GM19099 (cell line): ENCODE data around the gene USP6NL.

Source experiments
- POLR2A ChIP-seq: IDR thresholded peaks from 3 replicates; pipeline ENCODE4 v1.6.1; 2011; ENCODE audit warnings: low read depth; ENCODE audit not compliant: insufficient read length; ENCODE audit errors: extremely low read depth

The USP6NL gene

DNA sequence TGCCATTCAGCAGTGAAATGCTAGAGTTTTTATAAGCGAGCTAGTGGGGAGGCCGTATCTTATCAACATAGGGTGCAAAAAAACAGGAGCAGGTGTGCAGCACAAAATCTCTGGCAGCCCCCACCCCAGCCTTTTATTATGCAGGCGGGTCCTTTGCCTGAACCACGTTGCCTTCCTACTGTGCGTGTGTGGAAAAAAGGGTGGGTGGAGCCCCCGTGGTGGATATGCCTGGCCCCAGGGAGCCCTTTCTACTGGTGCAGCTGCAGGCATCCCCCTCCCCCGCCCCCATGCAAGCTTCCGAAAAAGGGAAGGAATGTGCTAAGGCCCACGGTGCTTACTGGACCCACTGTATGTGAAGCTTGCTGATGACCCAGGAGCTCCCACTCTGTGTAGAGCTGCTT, 175.9 kb downstream of the USP6NL start:
- TF ChIP-seq POLR2A, result no peak

DNA sequence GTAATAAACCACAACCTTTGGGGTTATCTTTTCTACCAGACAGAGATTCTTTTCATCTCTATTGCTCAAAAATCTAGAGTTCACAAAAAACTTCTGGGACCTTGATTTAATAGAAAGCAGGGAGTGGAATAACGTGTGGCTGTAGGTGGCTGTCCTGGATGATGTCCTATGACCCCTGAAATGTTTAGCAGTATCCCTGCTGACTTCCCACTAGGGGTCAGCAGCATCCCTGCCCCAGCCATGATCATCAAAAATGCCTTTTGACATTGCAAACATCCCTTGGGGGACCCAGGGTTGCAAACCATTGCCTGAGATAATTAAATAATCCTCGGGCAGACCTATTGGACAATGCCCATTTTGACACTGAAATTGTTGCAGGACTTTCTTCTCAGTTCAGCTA, 177.1 kb downstream of the USP6NL start:
- no peak for TF ChIP-seq POLR2A

DNA sequence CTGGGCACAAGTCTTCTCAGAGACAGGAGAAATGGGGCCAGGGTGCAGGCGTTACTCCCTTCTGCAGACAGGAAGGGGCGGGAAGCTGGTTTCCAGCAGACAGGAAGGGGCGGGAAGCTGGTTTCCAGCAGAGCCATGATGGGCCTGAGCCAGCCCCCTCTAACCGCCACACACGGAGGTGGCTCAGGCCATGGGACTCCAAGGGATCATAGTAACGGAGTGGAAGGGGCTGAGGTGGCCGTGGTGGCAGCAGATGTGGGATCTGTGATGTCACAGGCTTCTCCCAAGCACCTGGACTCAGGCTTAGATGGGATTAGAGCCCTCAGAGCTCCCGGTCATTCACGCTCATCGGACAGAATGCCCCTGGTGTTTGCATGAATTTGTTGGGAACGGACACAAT, 177.8 kb downstream of the USP6NL start:
- no peak for TF ChIP-seq POLR2A

DNA sequence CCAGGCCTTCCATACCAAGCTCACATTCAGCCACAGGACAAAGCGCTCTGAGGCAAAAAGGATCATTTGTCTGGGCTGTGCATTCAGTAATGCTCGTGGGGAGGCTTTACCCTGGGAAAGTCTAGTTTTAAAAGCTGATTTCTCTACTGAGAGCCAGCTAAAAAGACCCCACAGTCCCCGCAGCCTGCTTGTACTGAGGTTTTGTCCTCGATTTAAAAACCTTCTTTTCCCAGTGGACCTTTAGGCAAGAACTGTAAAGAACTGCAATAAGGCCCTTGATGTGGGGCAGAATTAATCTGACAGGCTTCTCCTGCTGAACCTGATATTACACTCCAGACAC, 180.3 kb downstream of the USP6NL start:
- no peak for TF ChIP-seq POLR2A

GRCh38 chr10:11430421-11431215, 180.8 kb downstream of the USP6NL start:
- TF ChIP-seq POLR2A, result no peak

DNA sequence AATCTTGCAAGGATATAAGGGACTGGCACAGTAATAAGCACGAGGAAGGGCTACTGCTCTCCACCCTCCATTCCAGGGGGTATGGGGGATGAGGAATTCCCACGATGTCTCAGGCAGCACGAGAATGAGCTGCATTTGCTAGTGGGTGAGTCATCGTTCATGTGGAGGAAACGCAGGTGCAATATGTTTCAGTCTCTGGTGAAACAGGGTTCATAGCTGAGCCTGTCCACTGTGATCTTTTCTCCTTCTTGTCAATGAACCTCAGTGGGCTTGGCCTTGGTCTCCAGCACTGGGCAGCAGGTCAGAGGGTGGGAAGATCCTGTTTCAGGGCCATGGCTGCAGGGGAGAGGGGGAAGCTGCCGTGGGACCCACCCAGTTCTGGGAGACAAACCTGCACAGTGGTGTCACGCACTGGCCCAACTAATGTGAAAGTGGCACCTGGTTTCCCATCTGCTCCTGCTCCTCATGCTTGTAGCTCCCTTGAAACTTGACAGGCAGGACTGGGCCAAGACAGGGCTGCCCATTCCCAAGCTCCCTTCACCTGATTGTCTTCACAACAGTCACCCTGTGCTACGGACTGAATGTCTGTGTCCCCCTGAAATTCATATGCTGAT, 181.9 kb downstream of the USP6NL start:
- TF ChIP-seq POLR2A, result no peak

DNA sequence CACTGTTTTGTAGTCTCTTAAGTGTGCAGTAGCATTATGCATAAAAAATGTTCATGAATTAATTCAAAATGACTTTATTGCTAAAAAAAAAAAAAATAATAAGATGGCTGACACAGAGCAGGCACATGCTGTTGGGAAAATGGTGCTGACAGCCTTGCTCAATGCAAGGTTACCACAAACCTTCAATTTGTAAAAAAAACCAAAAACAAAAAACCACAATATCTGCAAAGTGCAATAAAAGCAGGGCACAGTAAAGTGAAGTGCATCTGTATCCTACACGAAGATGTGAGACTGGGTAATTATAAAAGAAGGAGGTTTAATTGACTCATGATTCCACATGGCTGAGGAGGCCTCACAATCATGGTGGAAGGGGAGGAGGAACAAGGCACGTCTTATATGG, 185.8 kb downstream of the USP6NL start:
- TF ChIP-seq POLR2A, result no peak

DNA sequence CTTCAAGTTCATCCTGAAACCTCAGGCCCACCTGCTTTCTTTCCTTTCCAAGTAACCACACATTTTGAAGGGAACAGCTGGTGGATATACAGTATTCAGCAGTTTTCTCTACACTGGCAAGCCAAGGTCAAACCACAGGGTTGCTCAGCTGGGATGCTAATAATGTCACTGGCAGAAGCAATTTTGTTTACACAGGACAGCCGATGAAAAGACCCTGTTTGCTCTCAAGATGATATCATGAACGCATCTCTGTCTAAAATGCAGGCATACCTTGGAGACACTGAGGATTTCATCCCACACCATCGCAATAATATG, 186.2 kb downstream of the USP6NL start:
- no peak for TF ChIP-seq POLR2A

DNA sequence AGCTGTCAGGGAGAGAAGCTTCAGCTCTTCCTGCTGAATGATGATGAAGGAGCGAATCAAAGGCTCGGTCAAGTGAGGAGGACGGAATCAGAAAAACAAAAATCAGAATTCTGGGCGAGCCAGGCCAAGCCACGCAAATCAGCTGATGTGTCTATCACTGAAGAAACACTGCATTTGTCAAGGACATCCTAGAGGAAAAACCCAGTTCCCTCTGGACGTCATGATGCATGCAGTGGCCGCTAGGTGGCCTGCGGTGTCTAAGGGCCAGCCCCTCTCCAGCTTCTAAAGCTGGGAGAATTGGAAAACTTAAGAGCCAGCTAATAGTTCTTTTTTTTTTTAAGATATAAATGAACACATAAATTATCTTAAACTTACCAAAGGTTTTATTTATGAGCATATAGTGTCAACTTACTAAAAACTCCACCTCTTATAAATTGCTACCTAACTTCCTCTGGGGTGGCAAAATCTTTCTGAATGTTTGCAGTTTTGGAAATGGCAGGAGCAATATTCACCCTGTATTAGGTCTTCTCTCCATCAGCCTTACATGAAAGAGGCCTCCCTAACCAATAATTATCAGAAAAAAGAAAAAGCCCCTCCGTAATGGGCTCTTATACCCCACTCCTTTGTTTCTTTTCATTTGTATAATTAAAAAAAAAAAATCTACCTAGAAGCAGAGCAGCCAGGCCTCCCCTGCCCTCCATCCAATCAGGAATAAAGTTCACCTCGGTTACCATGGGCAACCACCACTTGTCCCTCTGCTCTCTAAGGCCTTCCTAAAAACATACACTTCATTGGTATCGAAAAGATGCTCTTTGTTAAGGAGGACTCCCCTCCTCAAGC, 186.8 kb downstream of the USP6NL start:
- TF ChIP-seq POLR2A, result no peak

DNA sequence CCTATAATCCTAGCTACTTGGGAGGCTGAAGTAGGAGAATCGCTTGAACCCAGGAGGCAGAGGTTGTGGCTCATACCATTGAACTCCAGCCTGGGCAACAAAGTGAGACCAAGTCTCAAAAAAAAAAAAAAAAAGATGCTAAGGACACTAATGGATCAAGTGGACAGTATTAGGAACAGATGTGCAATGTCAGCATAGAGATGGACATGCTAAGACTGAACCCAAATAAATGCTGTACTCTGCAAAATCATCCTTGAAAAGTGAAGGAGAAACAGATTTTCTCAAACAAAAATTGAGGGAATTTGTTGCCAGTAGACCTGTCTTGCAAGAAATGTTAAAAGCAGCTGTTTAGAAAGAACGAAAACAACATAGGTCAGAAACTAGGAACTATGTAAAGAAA, 194.5 kb downstream of the USP6NL start:
- TF ChIP-seq POLR2A, result no peak

GRCh38 chr10:11415095-11415494, 196.4 kb downstream of the USP6NL start:
- no peak for TF ChIP-seq POLR2A

- TF ChIP-seq POLR2A, result no peak
Observed at GRCh38 chr10:11414314-11415038, 197.0 kb downstream of the USP6NL start.

- no peak for TF ChIP-seq POLR2A
Observed at GRCh38 chr10:11411926-11412545, 199.4 kb downstream of the USP6NL start.

- no peak for TF ChIP-seq POLR2A
Observed at GRCh38 chr10:11409357-11409756, 202.1 kb downstream of the USP6NL start.

DNA sequence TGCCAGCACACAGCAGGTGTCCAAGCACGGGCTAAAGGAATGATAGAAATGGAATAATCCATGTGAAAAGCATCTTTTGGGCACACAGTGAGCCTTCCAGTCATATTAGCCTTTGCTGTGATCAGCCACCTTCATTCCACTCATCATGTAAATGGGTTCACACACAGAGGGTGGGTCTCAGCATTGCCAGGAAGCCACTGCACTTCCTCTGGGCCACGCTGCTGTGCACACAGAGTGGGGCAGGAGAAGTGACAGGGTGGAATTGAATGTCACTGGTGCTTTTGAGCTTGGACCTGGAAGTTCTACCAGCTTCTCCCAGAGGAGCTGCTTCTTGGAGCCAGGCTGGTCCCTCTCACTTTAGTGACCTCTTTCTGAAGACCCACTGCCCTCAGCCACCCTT, 203.5 kb downstream of the USP6NL start:
- no peak for TF ChIP-seq POLR2A
